RWPE2 (cell line): ENCODE measurements around the gene NTSR2.

Source experiments
- ATAC-seq: fragments of 200-7000 bp; cut with Tn5 transposase; 3 replicates; pipeline ENCODE4 v1.9.1; 2021; ENCODE audit warnings: low read depth
- DNase-seq: peaks from one replicate; pipeline ENCODE4 v3.0.0-alpha.2; 2020; ENCODE audit warnings: low spot score
- H3K27ac ChIP-seq: fragments of 450-650 bp; 2 replicates; pipeline ENCODE4 v1.5.1; 2017; ENCODE audit warnings: mild to moderate bottlenecking; ENCODE audit not compliant: poor library complexity, severe bottlenecking
- H3K27me3 ChIP-seq: fragments of 250-450 bp; sonication (Bioruptor Pico); 2 replicates; pipeline ENCODE4 v1.5.1; 2021; ENCODE audit warnings: mild to moderate bottlenecking, moderate library complexity; ENCODE audit not compliant: insufficient read depth, poor library complexity, severe bottlenecking
- H3K36me3 ChIP-seq: fragments of 250-450 bp; sonication (Bioruptor Pico); 2 replicates; pipeline ENCODE4 v1.5.1; 2020; ENCODE audit warnings: low read depth, mild to moderate bottlenecking, moderate library complexity
- H3K4me1 ChIP-seq: fragments of 250-450 bp; sonication (Bioruptor Pico); 2 replicates; pipeline ENCODE4 v1.5.1; 2021; ENCODE audit warnings: mild to moderate bottlenecking, moderate library complexity; ENCODE audit not compliant: insufficient read depth, poor library complexity, severe bottlenecking
- H3K4me3 ChIP-seq: fragments of 250-450 bp; sonication (Bioruptor Pico); 2 replicates; pipeline ENCODE4 v1.5.1; 2021; ENCODE audit warnings: mild to moderate bottlenecking, moderate library complexity; ENCODE audit not compliant: severe bottlenecking
- H3K9me3 ChIP-seq: fragments of 250-450 bp; sonication (Bioruptor Pico); 2 replicates; pipeline ENCODE4 v1.5.1; 2021; ENCODE audit warnings: mild to moderate bottlenecking, moderate library complexity; ENCODE audit not compliant: severe bottlenecking
- TF ChIP-seq, protein P1 (sequence below): fragments of 450-650 bp; IDR thresholded peaks from one replicate; pipeline ENCODE4 v1.5.1; 2017; ENCODE audit warnings: mild to moderate bottlenecking, moderate library complexity; ENCODE audit not compliant: poor library complexity, severe bottlenecking

The NTSR2 gene

DNA sequence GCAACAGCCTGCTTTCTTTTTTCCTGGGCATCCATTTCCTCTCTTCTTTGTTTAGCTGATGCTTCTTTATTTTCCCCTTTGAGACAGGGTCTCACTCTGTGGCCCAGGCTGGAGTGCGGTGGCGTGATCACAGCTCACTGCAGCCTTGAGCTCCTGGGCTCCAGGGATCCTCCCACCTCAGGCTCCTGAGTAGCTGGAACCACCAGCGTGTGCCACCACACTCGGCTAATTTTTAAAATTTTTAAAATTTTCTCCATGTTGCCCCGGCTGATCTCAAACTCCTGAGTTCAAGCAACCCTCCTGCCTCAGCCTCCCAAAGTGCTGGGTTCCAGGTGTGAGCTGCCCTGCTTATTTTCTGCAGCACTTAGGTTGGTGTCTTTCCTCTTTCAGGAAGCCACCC, 58.7 kb downstream of the NTSR2 start:
- H3K9me3 ChIP-seq: no peaks in the 10 kb centered on the region
- ATAC-seq (no peak), DNase-seq (no peak)
- TF ChIP-seq, protein P1, sequence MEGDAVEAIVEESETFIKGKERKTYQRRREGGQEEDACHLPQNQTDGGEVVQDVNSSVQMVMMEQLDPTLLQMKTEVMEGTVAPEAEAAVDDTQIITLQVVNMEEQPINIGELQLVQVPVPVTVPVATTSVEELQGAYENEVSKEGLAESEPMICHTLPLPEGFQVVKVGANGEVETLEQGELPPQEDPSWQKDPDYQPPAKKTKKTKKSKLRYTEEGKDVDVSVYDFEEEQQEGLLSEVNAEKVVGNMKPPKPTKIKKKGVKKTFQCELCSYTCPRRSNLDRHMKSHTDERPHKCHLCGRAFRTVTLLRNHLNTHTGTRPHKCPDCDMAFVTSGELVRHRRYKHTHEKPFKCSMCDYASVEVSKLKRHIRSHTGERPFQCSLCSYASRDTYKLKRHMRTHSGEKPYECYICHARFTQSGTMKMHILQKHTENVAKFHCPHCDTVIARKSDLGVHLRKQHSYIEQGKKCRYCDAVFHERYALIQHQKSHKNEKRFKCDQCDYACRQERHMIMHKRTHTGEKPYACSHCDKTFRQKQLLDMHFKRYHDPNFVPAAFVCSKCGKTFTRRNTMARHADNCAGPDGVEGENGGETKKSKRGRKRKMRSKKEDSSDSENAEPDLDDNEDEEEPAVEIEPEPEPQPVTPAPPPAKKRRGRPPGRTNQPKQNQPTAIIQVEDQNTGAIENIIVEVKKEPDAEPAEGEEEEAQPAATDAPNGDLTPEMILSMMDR: no peak
- H3K27me3 ChIP-seq: no peaks in the 10 kb centered on the region
- H3K4me3 ChIP-seq: no peak overlapping the region
- no peaks in the 10 kb centered on the region for H3K36me3 ChIP-seq
- H3K4me1 ChIP-seq: no peaks in the 10 kb centered on the region
- no peak overlapping the region for H3K27ac ChIP-seq

DNA sequence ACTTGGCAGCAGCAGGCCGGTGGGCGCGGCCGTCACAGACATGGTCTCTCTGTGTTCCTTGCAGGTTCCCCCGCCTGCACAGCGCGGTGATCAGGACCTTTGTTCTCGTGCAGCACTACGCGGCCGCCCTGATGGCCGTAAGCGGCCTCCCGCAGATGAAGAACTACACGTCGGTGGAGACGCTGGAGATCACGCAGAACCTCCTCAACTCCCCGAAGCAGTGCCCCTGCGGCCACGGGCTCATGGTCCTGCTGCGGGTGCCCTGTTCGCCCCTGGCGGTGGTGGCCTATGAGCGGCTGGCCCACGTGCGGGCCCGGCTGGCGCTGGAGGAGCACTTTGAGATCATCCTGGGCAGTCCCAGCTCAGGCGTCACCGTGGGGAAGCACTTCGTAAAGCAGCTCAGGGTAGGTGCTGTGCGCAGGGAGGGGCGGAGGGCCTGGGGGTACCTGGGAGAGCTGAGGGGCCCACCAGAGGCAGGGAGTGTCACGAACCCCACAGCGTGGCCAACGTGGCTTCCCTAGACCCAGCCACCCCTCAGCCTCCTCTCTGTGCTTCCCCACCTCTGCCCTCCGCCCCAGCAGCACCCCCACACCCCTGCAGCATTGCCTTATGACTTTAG, 59.3 kb downstream of the NTSR2 start:
- Histone ChIP-seq H3K9me3 (no peaks in the 10 kb centered on the region), H3K27me3 (no peaks in the 10 kb centered on the region), H3K4me3 (no peak overlapping the region), H3K4me1 (no peaks in the 10 kb centered on the region), H3K36me3 (no peaks in the 10 kb centered on the region), H3K27ac (no peak overlapping the region)
- DNase-seq (no peak), ATAC-seq (no peak)
- TF ChIP-seq, protein P1: no peak
